Calu3 (cell line): ENCODE measurements around the gene SLC10A6. TPM values are rescaled to one million over a fixed set of nuclear protein-coding genes. Genes with fewer than 3 reads are reported as not detected.

ENCODE experiments used
- BruUV-seq: library from RNA; stranded (reverse); fragments of 400-500 nt; replicated peaks from 2 replicates; lab custom pipeline; 2021; lab: Mats Ljungman, UMichigan
- CTCF ChIA-PET: fragments of 300-600 bp; sonication (Branson Sonifier 250); formaldehyde crosslinking; loops from one replicate; lab custom pipeline; 2022; ENCODE audit warnings: antibody characterized with exemption; lab: Charles Lee
- DNase-seq: peaks from one replicate; pipeline ENCODE4 v3.0.0; 2022
- H3K27ac Mint-ChIP-seq: one replicate; pipeline ENCODE4 v1.8.0; 2022; ENCODE audit warnings: mixed read lengths; ENCODE audit not compliant: unreplicated experiment
- H3K27me3 Mint-ChIP-seq: one replicate; pipeline ENCODE4 v1.8.0; 2022; ENCODE audit warnings: mixed read lengths; ENCODE audit not compliant: unreplicated experiment
- H3K36me3 Mint-ChIP-seq: one replicate; pipeline ENCODE4 v1.8.0; 2022; ENCODE audit warnings: mild to moderate bottlenecking, moderate library complexity, mixed read lengths; ENCODE audit not compliant: insufficient read depth, unreplicated experiment
- H3K4me1 Mint-ChIP-seq: one replicate; pipeline ENCODE4 v1.8.0; 2022; ENCODE audit warnings: mild to moderate bottlenecking, low read depth, mixed read lengths; ENCODE audit not compliant: unreplicated experiment
- H3K4me3 Mint-ChIP-seq: one replicate; pipeline ENCODE4 v1.8.0; 2022; ENCODE audit warnings: mild to moderate bottlenecking, low read depth, moderate library complexity, mixed read lengths; ENCODE audit not compliant: unreplicated experiment
- H3K9me3 Mint-ChIP-seq: one replicate; pipeline ENCODE4 v1.8.0; 2022; ENCODE audit warnings: low read depth, mixed read lengths; ENCODE audit not compliant: unreplicated experiment
- intact Hi-C: fragments of 100-400 bp; cut with micrococcal nuclease; formaldehyde crosslinking; loops from one replicate; pipeline ENCODE4 v1.10.0; 2022; ENCODE audit not compliant: unreplicated experiment
- total RNA-seq: library from RNA; stranded (reverse); gene quantifications from 2 replicates; pipeline ENCODE4 v1.2.3, GENCODE V29; 2022
- TF ChIP-seq, protein P1 (sequence below): fragments of 200-600 bp; IDR thresholded peaks from one replicate; pipeline ENCODE4 v1.8.0; 2022; ENCODE audit warnings: antibody characterized with exemption; ENCODE audit not compliant: unreplicated experiment

Gene SLC10A6
- total RNA-seq, 1 experiment from 2014 or later: not detected

DNA sequence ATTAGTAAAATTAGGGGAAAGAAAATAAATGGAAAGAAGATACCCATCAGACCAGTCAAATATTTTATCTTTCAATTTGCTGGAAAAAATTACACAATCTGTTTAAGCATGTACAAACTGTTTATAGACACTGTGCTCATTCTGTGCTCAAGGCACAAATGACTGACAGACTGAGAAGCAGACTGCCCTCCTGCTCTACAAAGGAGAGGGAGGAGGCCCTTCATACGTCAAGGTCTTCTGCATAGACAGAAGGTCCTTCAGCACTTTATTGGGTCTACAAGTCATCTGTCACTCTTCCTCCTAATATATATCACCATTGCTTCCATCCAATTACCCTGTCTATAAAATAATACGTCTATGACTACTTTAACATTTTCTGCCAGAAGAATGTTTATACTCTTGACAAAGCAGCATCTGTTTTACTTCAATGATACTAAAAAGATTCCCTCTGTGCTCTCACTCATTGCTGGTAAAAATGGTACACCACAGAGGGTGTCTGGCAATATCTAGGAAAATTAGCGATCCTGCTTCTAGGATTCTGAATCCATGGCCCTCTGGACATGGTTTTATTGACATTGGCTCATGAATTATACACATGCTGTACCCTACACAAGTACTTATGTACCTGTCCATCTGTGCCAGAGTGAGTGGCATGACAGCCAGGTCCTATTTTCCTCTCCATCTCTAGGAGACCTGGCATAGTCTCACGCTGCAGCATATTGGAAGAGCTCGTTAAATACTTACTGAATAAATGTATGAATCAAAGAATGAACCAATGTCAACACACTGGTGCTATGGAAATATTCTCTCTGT lies 11.3 kb downstream of the SLC10A6 start:
- H3K4me1 Mint-ChIP-seq: no peaks in the 10 kb centered on the region
- H3K27ac Mint-ChIP-seq: no peak overlapping the region
- CTCF ChIA-PET: interaction anchor here (0.7 kb wide), 1 partner anchor 67 kb away, joined by 5 read pairs; no protein-coding TSS in a partner anchor

DNA sequence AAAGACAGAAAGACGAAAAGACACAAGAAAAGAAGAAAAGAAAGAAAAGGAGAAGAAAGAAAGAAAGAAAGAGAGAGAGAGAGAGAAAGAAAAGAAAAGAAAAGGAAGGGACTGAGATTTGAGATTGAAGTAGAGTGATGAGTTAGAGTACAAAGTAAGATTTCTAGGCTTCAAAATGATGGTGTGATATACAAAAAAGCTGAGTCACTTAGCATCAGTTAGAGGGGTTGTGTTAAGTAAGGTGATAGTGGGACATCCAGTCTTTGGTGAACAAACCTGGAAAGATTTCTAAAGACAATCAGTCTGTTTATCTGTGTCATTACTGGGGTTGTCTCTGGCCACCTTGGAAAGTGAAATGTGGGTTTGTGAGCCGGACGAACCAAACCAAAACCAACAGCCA lies 13.5 kb downstream of the SLC10A6 start:
- no TSS peak for BruUV-seq

More for the DNA sequence above, 11.3 kb downstream of the SLC10A6 start:
- intact Hi-C loops: loop anchor here (10.0 kb wide), 1 partner anchor 57 kb away; the partner anchor contains the start of gene C4orf36
- Mint-ChIP-seq H3K27me3 (no peaks in the 10 kb centered on the region), H3K4me3 (no peak overlapping the region), H3K9me3 (no peaks in the 10 kb centered on the region), H3K36me3 (no peaks in the 10 kb centered on the region)
- no TSS peak for BruUV-seq
- TF ChIP-seq, protein P1, sequence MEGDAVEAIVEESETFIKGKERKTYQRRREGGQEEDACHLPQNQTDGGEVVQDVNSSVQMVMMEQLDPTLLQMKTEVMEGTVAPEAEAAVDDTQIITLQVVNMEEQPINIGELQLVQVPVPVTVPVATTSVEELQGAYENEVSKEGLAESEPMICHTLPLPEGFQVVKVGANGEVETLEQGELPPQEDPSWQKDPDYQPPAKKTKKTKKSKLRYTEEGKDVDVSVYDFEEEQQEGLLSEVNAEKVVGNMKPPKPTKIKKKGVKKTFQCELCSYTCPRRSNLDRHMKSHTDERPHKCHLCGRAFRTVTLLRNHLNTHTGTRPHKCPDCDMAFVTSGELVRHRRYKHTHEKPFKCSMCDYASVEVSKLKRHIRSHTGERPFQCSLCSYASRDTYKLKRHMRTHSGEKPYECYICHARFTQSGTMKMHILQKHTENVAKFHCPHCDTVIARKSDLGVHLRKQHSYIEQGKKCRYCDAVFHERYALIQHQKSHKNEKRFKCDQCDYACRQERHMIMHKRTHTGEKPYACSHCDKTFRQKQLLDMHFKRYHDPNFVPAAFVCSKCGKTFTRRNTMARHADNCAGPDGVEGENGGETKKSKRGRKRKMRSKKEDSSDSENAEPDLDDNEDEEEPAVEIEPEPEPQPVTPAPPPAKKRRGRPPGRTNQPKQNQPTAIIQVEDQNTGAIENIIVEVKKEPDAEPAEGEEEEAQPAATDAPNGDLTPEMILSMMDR: no peak
- DNase-seq: no peak

DNA sequence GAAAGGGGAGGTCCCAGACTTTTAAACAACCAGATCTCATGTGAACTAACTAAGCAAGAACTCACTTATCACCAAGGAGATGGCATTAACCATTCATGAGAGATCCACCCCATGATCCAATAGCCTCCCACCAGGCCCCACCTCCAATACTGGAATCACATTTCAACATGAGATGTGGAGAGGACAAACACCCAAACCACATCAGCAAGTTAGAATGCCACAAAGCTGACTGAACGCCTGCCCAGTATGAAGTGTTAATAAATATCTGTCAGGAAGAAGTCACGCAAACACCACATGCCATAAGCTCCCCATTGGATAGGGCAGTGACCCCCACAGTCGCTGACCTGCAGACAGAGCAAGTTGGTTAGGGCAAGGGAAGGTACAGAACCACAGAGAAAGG lies 14.3 kb downstream of the SLC10A6 start:
- H3K36me3 Mint-ChIP-seq: no peaks in the 10 kb centered on the region
- intact Hi-C loops: loop anchor here (10.0 kb wide), 1 partner anchor 60 kb away; the partner anchor contains the start of gene C4orf36
- DNase-seq: no peak
- H3K4me1 Mint-ChIP-seq: peaks cover 16% of the 10 kb centered on the region
- no peak overlapping the region for H3K4me3 Mint-ChIP-seq
- CTCF ChIA-PET: no interaction called here
- no peaks in the 10 kb centered on the region for H3K9me3 Mint-ChIP-seq
- TF ChIP-seq, protein P1: no peak
- H3K27me3 Mint-ChIP-seq: no peaks in the 10 kb centered on the region
- H3K27ac Mint-ChIP-seq: no peak overlapping the region
- BruUV-seq: no TSS peak

More for the DNA sequence above, 13.5 kb downstream of the SLC10A6 start:
- TF ChIP-seq, protein P1: no peak
- intact Hi-C loops: loop anchor here (10.0 kb wide), 1 partner anchor 59 kb away; the partner anchor contains the start of gene C4orf36
- no peak overlapping the region for H3K4me3 Mint-ChIP-seq
- H3K4me1 Mint-ChIP-seq: peaks cover 16% of the 10 kb centered on the region
- CTCF ChIA-PET: no interaction called here
- no peaks in the 10 kb centered on the region for H3K9me3 Mint-ChIP-seq
- no peaks in the 10 kb centered on the region for H3K36me3 Mint-ChIP-seq
- H3K27me3 Mint-ChIP-seq: no peaks in the 10 kb centered on the region
- DNase-seq: no peak
- H3K27ac Mint-ChIP-seq: no peak overlapping the region

DNA sequence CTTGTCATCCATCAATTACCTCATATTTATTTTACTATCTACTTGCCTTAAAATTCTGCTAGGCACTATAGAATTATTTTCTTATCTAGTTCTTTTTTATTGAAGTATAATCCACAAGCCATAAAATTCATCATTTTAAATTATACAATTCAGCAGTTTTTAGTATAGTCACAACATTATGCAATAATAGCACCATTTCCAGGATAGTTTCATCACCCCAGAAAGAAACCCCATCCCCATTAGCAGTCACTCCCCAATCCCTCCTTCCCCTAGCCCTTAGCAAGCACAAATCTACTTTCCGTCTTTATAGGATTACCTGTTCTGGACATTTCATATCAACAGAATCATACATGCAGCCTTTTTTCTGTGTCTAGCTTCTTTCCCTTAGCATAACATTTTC lies 15.6 kb downstream of the SLC10A6 start:
- CTCF ChIA-PET: interaction anchor here (0.6 kb wide), 1 partner anchor 184 kb away, joined by 3 read pairs; no protein-coding TSS in a partner anchor
- Mint-ChIP-seq H3K4me1 (peaks cover 16% of the 10 kb centered on the region), H3K27ac (no peak overlapping the region), H3K36me3 (no peaks in the 10 kb centered on the region), H3K27me3 (no peaks in the 10 kb centered on the region), H3K9me3 (peaks cover 2% of the 10 kb centered on the region), H3K4me3 (no peak overlapping the region)
- intact Hi-C loops: loop anchor here (10.0 kb wide), 1 partner anchor 61 kb away; the partner anchor contains the start of gene C4orf36
- BruUV-seq: no TSS peak
- DNase-seq: no peak
- TF ChIP-seq, protein P1: no peak
